WTC11 (cell line): Measurements from ENCODE around the gene RRP1B. TPM values are rescaled to one million over a fixed set of nuclear protein-coding genes. Genes with fewer than 3 reads are reported as not detected.

Experiments
- ATAC-seq: fragments of 200-7000 bp; cut with Tn5 transposase; 2 replicates; pipeline ENCODE4 v1.10.0; 2021; ENCODE audit warnings: mild to moderate bottlenecking, moderate library complexity
- CTCF ChIA-PET: fragments of 300-600 bp; sonication (Branson Sonifier 250); formaldehyde crosslinking; loops from one replicate; lab custom pipeline; 2021; ENCODE audit warnings: antibody characterized with exemption; lab: Charles Lee
- POLR2A ChIA-PET: fragments of 350-600 bp; sonication (Branson Sonifier 250); formaldehyde crosslinking; loops from one replicate; lab custom pipeline; 2021; ENCODE audit warnings: antibody characterized with exemption; lab: Charles Lee
- DNase-seq: peaks from one replicate; pipeline ENCODE4 v3.0.0; 2021; ENCODE audit warnings: low spot score
- H3K27ac Mint-ChIP-seq: 2 replicates; pipeline ENCODE4 v1.8.0; 2021; ENCODE audit warnings: mixed read lengths
- H3K27me3 Mint-ChIP-seq: 2 replicates; pipeline ENCODE4 v1.8.0; 2021; ENCODE audit warnings: low read depth, mild to moderate bottlenecking, moderate library complexity, mixed read lengths
- H3K36me3 Mint-ChIP-seq: 2 replicates; pipeline ENCODE4 v1.8.0; 2021; ENCODE audit warnings: mixed read lengths
- H3K4me1 Mint-ChIP-seq: 2 replicates; pipeline ENCODE4 v1.8.0; 2022; ENCODE audit warnings: mixed read lengths
- H3K4me3 Mint-ChIP-seq: 2 replicates; pipeline ENCODE4 v1.8.0; 2021; ENCODE audit warnings: mild to moderate bottlenecking, moderate library complexity, mixed read lengths
- H3K9me3 Mint-ChIP-seq: 2 replicates; pipeline ENCODE4 v1.8.0; 2021; ENCODE audit warnings: mixed read lengths
- E2F1 ChIP-seq: sonication (generic); formaldehyde crosslinking; IDR thresholded peaks from 2 replicates; pipeline ENCODE4 v1.8.0; 2022; ENCODE audit warnings: mild to moderate bottlenecking, missing genetic modification reagents
- ETV6 ChIP-seq: sonication (generic); formaldehyde crosslinking; IDR thresholded peaks from 2 replicates; pipeline ENCODE4 v1.8.1; 2022; ENCODE audit warnings: mild to moderate bottlenecking, missing genetic modification reagents
- HMGA2 ChIP-seq: fragments of 250-450 bp; sonication (Bioruptor Pico); IDR thresholded peaks from 2 replicates; pipeline ENCODE4 v1.4.0; 2021; ENCODE audit warnings: mild to moderate bottlenecking, moderate library complexity
- MLX ChIP-seq: sonication (generic); formaldehyde crosslinking; IDR thresholded peaks from 2 replicates; pipeline ENCODE4 v1.8.1; 2023; ENCODE audit warnings: mild to moderate bottlenecking, missing genetic modification reagents, moderate library complexity
- MYBL2 ChIP-seq: sonication (generic); formaldehyde crosslinking; IDR thresholded peaks from 2 replicates; pipeline ENCODE4 v1.8.1; 2023; ENCODE audit warnings: mild to moderate bottlenecking, moderate library complexity, missing genetic modification reagents
- PRDM15 ChIP-seq: sonication (generic); formaldehyde crosslinking; IDR thresholded peaks from 2 replicates; pipeline ENCODE4 v1.8.0; 2022; ENCODE audit warnings: missing genetic modification reagents
- PRRX2 ChIP-seq: fragments of 250-450 bp; sonication (Bioruptor Pico); IDR thresholded peaks from 2 replicates; pipeline ENCODE4 v1.8.0; 2021; ENCODE audit warnings: mild to moderate bottlenecking
- SMAD4 ChIP-seq: sonication (generic); formaldehyde crosslinking; IDR thresholded peaks from 2 replicates; pipeline ENCODE4 v1.8.0; 2022; ENCODE audit warnings: mild to moderate bottlenecking, missing genetic modification reagents
- SOX15 ChIP-seq: fragments of 250-450 bp; sonication (Bioruptor Pico); IDR thresholded peaks from 2 replicates; pipeline ENCODE4 v1.9.0; 2021; ENCODE audit warnings: mild to moderate bottlenecking
- ZBTB21 ChIP-seq: sonication (generic); formaldehyde crosslinking; IDR thresholded peaks from 2 replicates; pipeline ENCODE4 v1.8.1; 2023; ENCODE audit warnings: mild to moderate bottlenecking, missing genetic modification reagents, borderline replicate concordance
- ZNF263 ChIP-seq: sonication (generic); formaldehyde crosslinking; IDR thresholded peaks from 2 replicates; pipeline ENCODE4 v1.8.1; 2022; ENCODE audit warnings: low read depth, mild to moderate bottlenecking, moderate library complexity, missing genetic modification reagents
- ZNF671 ChIP-seq: fragments of 250-450 bp; sonication (Bioruptor Pico); IDR thresholded peaks from 2 replicates; pipeline ENCODE4 v1.8.0; 2021; ENCODE audit warnings: mild to moderate bottlenecking
- total RNA-seq: library from RNA; stranded (reverse); gene quantifications from 3 replicates; pipeline ENCODE4 v1.2.3, GENCODE V29; 2021
- TF ChIP-seq, protein P1 (sequence below): sonication (generic); formaldehyde crosslinking; IDR thresholded peaks from 2 replicates; pipeline ENCODE4 v1.8.1; 2022; ENCODE audit warnings: low read depth, mild to moderate bottlenecking, moderate library complexity, missing genetic modification reagents, borderline replicate concordance
- TF ChIP-seq, protein P2 (sequence below): fragments of 250-450 bp; sonication (Bioruptor Pico); IDR thresholded peaks from 2 replicates; pipeline ENCODE4 v1.8.0; 2021; ENCODE audit warnings: mild to moderate bottlenecking
- TF ChIP-seq, protein P3 (sequence below): sonication (generic); formaldehyde crosslinking; IDR thresholded peaks from 2 replicates; pipeline ENCODE4 v1.8.0; 2023; ENCODE audit warnings: missing genetic modification reagents
- TF ChIP-seq, protein P4 (sequence below): sonication (generic); formaldehyde crosslinking; IDR thresholded peaks from 2 replicates; pipeline ENCODE4 v1.8.1; 2023; ENCODE audit warnings: mild to moderate bottlenecking, missing genetic modification reagents
- TF ChIP-seq, protein P5 (sequence below): sonication (generic); formaldehyde crosslinking; IDR thresholded peaks from 2 replicates; pipeline ENCODE4 v1.8.1; 2022; ENCODE audit warnings: mild to moderate bottlenecking, missing genetic modification reagents, moderate library complexity, borderline replicate concordance
- TF ChIP-seq, protein P6 (sequence below): sonication (generic); formaldehyde crosslinking; IDR thresholded peaks from 2 replicates; pipeline ENCODE4 v1.8.1; 2022; ENCODE audit warnings: mild to moderate bottlenecking, moderate library complexity, missing genetic modification reagents

RRP1B gene
- total RNA-seq, 1 experiment from 2014 or later: 74.9 TPM

- peaks cover 4% of the 10 kb centered on the region; the same call in 1 of the 2 replicates for H3K4me1 Mint-ChIP-seq
- TF ChIP-seq, protein P1, sequence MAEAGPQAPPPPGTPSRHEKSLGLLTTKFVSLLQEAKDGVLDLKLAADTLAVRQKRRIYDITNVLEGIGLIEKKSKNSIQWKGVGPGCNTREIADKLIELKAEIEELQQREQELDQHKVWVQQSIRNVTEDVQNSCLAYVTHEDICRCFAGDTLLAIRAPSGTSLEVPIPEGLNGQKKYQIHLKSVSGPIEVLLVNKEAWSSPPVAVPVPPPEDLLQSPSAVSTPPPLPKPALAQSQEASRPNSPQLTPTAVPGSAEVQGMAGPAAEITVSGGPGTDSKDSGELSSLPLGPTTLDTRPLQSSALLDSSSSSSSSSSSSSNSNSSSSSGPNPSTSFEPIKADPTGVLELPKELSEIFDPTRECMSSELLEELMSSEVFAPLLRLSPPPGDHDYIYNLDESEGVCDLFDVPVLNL (CRISPR knock-in tag): no peak
- TF ChIP-seq MLX (CRISPR knock-in tag): no peak
- TF ChIP-seq SOX15 (CRISPR knock-in tag): no peak
- TF ChIP-seq E2F1 (CRISPR knock-in tag): no peak
- TF ChIP-seq, protein P2, sequence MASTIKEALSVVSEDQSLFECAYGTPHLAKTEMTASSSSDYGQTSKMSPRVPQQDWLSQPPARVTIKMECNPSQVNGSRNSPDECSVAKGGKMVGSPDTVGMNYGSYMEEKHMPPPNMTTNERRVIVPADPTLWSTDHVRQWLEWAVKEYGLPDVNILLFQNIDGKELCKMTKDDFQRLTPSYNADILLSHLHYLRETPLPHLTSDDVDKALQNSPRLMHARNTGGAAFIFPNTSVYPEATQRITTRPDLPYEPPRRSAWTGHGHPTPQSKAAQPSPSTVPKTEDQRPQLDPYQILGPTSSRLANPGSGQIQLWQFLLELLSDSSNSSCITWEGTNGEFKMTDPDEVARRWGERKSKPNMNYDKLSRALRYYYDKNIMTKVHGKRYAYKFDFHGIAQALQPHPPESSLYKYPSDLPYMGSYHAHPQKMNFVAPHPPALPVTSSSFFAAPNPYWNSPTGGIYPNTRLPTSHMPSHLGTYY: no peak
- TF ChIP-seq MYBL2 (CRISPR knock-in tag): no peak
- TF ChIP-seq ZBTB21 (CRISPR knock-in tag): no peak
- TF ChIP-seq ETV6: no peak
- DNase-seq (no peak), ATAC-seq (no peak)
- no peaks in the 10 kb centered on the region for H3K27me3 Mint-ChIP-seq
- no peaks in the 10 kb centered on the region for H3K36me3 Mint-ChIP-seq
- H3K4me3 Mint-ChIP-seq: no peak overlapping the region
- no peaks in the 10 kb centered on the region for H3K9me3 Mint-ChIP-seq
- POLR2A ChIA-PET: no interaction called here
- CTCF ChIA-PET: no interaction called here
- H3K27ac Mint-ChIP-seq: no peak overlapping the region
Measured at GRCh38 chr21:43613755-43614638, 45.4 kb upstream of the RRP1B start.

DNA sequence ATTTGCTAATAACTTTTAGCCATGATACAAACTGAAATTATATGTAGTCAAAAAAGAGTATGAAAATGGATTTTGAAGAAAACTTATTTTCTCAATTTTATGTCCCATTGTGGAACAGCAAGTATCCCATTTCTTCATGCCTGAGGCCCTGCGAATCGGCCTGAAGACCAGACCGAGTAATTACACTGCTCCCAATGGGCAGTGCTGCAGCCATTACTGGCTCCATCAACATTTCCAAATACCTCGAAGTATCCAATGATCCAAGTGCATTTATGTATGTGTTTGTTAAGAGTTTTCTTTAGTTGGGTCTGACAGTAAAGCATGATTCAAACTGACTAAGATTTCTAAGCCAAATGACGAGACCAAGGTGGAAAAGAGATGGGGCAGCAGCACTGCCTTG, 44.5 kb upstream of the RRP1B start:
- DNase-seq (no peak), ATAC-seq (no peak)
- H3K27me3 Mint-ChIP-seq: no peaks in the 10 kb centered on the region; the same call in 1 of the 2 replicates
- peaks cover 1% of the 10 kb centered on the region for H3K36me3 Mint-ChIP-seq
- H3K27ac Mint-ChIP-seq: no peak overlapping the region
- ChIA-PET CTCF (no interaction called here), POLR2A (no interaction called here)
- H3K4me1 Mint-ChIP-seq: peaks cover 4% of the 10 kb centered on the region; the same call in 1 of the 2 replicates
- no peak overlapping the region for H3K4me3 Mint-ChIP-seq
- peaks cover 5% of the 10 kb centered on the region for H3K9me3 Mint-ChIP-seq
- TF ChIP-seq, protein P3, sequence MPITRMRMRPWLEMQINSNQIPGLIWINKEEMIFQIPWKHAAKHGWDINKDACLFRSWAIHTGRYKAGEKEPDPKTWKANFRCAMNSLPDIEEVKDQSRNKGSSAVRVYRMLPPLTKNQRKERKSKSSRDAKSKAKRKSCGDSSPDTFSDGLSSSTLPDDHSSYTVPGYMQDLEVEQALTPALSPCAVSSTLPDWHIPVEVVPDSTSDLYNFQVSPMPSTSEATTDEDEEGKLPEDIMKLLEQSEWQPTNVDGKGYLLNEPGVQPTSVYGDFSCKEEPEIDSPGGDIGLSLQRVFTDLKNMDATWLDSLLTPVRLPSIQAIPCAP (CRISPR knock-in tag): no peak
- TF ChIP-seq, protein P4, sequence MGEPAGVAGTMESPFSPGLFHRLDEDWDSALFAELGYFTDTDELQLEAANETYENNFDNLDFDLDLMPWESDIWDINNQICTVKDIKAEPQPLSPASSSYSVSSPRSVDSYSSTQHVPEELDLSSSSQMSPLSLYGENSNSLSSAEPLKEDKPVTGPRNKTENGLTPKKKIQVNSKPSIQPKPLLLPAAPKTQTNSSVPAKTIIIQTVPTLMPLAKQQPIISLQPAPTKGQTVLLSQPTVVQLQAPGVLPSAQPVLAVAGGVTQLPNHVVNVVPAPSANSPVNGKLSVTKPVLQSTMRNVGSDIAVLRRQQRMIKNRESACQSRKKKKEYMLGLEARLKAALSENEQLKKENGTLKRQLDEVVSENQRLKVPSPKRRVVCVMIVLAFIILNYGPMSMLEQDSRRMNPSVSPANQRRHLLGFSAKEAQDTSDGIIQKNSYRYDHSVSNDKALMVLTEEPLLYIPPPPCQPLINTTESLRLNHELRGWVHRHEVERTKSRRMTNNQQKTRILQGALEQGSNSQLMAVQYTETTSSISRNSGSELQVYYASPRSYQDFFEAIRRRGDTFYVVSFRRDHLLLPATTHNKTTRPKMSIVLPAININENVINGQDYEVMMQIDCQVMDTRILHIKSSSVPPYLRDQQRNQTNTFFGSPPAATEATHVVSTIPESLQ: no peak
- TF ChIP-seq ZNF671 (CRISPR knock-in tag): no peak
- no peak for TF ChIP-seq HMGA2 (CRISPR knock-in tag)
- no peak for TF ChIP-seq MYBL2 (CRISPR knock-in tag)
- TF ChIP-seq, protein P5, sequence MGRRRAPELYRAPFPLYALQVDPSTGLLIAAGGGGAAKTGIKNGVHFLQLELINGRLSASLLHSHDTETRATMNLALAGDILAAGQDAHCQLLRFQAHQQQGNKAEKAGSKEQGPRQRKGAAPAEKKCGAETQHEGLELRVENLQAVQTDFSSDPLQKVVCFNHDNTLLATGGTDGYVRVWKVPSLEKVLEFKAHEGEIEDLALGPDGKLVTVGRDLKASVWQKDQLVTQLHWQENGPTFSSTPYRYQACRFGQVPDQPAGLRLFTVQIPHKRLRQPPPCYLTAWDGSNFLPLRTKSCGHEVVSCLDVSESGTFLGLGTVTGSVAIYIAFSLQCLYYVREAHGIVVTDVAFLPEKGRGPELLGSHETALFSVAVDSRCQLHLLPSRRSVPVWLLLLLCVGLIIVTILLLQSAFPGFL (CRISPR knock-in tag): no peak
- TF ChIP-seq, protein P6, sequence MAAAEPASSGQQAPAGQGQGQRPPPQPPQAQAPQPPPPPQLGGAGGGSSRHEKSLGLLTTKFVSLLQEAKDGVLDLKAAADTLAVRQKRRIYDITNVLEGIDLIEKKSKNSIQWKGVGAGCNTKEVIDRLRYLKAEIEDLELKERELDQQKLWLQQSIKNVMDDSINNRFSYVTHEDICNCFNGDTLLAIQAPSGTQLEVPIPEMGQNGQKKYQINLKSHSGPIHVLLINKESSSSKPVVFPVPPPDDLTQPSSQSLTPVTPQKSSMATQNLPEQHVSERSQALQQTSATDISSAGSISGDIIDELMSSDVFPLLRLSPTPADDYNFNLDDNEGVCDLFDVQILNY (CRISPR knock-in tag): no peak
- TF ChIP-seq ZNF263 (CRISPR knock-in tag): no peak
- TF ChIP-seq SMAD4 (CRISPR knock-in tag): no peak
- no peak for TF ChIP-seq PRRX2 (CRISPR knock-in tag)
- TF ChIP-seq MLX (CRISPR knock-in tag): no peak
- TF ChIP-seq PRDM15: no peak
